Body of pancreas (tissue), 4 donors: ENCODE data around the gene IQCE. TPM values are rescaled to one million over a fixed set of nuclear protein-coding genes. Genes with fewer than 3 reads are reported as not detected.

Experiments used
- ATAC-seq: fragments of 150-250 bp; one replicate; pipeline ENCODE4 v1.9.1; 2016
- DNase-seq, 4 donors: peaks; one replicate each; pipeline ENCODE4 v3.0.0-alpha.2; 2019
- H3K27ac ChIP-seq, 4 donors: fragments of 200-600 bp; sonication (generic); 1 replicate in 3 of 4; 2 replicates in 1 of 4; pipeline versions ENCODE4 v1.5.1 to v1.6.1; 2016 to 2019; ENCODE audit warnings: mild to moderate bottlenecking in 1 of 4, mixed read lengths in 1 of 4, moderate library complexity in 1 of 4
- H3K27me3 ChIP-seq, 2 donors: fragments of 200-600 bp; sonication (generic); one replicate each; pipeline ENCODE4 v1.6.0; 2016; ENCODE audit warnings: mild to moderate bottlenecking in 1 of 2
- H3K36me3 ChIP-seq, 2 donors: fragments of 200-600 bp; sonication (generic); replicated peaks in 1 of 2; 2 replicates each; pipeline ENCODE4 v1.5.1; 2016; ENCODE audit warnings: low read depth in 2 of 2; ENCODE audit not compliant: insufficient read depth in 1 of 2
- H3K4me1 ChIP-seq: fragments of 200-600 bp; sonication (generic); one replicate; pipeline ENCODE4 v1.6.0; 2016
- H3K4me3 ChIP-seq, 2 donors: fragments of 200-600 bp; sonication (generic); 1 replicate in 1 of 2; 2 replicates in 1 of 2; pipeline ENCODE4 v1.5.1; 2016 to 2019
- H3K9me3 ChIP-seq, 3 donors: fragments of 200-600 bp; sonication (generic); 1 replicate in 2 of 3; 2 replicates in 1 of 3; pipeline ENCODE4 v1.5.1; 2016
- POLR2A ChIP-seq, 3 donors: fragments of 450-650 bp; IDR thresholded peaks; one replicate each; pipeline ENCODE4 v1.6.1; 2016; ENCODE audit warnings: antibody characterized with exemption in 3 of 3, mild to moderate bottlenecking in 2 of 3
- WGBS, 2 donors: methylation state at CpG; one replicate each; pipeline ENCODE4 v1.1.5; 2017; 5-methylcytosine and 5-hydroxymethylcytosine counted together
- intact Hi-C: fragments of 100-400 bp; cut with DNase I; formaldehyde crosslinking; loops from one replicate; pipeline ENCODE4 v1.15.1; 2023
- total RNA-seq, 2 donors: library from RNA; depleted of rRNA; stranded (reverse); fragments of >200 nt; gene quantifications; one replicate each; pipeline ENCODE4 v1.1.0, GENCODE V29; 2016
- TF ChIP-seq, protein P1 (sequence below), 7 experiments: fragments of 450-650 bp in 4 of 7; fragments of 200-600 bp in 3 of 7; sonication (generic) in 3 of 7; IDR thresholded peaks; one replicate each; pipeline ENCODE4 v1.5.1; 2016 to 2019; ENCODE audit warnings: antibody characterized with exemption in 7 of 7

Gene IQCE
- total RNA-seq, 2 donors from 2014 or later: 7.8 to 73.2 TPM

DNA sequence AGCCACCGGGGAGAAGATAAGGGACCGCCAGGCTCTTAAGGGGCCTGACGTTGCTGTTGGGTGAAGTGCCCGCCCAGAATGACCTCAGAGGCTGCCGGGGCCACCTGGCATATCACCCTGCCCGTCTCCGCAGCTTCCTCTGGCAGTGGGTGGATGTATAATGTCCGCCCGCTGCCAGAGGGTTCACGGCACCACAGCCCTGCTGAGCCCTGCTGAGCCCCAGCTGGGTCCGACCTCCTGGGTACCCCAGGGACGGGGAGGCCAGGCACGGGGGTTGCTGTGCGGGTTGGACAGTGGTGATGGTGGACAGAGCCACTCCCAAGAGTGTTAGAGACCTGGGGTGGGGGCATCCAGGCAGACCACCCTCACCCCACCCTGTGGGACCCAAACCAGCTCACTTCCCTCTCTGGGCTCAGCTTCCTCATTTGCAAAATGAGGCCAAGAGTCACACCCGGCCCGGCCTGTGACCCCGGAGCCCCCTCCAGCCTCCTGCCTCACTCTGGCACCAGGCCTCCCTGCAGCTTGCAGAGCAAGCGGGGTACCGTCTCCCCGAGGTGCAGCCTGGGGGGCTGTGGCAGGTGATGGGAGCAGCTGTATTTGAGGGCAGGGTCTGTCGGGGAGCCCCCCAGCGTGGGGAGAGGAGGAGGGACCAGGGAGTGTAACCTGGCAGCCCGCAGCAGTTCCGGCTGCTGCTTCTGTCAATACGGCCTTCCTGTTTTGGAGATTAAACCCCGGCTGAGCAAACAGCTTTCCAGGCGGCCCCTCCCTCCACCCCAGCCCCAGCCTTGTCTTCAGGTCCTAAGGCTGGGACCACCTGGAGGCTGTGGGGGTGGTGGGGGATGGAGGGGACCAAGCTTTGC, 47.6 kb upstream of the IQCE start:
- peaks cover 27% of the 10 kb centered on the region for H3K4me1 ChIP-seq
- ATAC-seq: peak; percentile 33
- no peaks in the 10 kb centered on the region for H3K9me3 ChIP-seq
- WGBS, 2 donors: 0 to 21% methylated on average over 1 to 27 of the region's 27 CpGs
- peak in 2 of 4 donors; percentile 53 to 88 for DNase-seq
- TF ChIP-seq, protein P1, sequence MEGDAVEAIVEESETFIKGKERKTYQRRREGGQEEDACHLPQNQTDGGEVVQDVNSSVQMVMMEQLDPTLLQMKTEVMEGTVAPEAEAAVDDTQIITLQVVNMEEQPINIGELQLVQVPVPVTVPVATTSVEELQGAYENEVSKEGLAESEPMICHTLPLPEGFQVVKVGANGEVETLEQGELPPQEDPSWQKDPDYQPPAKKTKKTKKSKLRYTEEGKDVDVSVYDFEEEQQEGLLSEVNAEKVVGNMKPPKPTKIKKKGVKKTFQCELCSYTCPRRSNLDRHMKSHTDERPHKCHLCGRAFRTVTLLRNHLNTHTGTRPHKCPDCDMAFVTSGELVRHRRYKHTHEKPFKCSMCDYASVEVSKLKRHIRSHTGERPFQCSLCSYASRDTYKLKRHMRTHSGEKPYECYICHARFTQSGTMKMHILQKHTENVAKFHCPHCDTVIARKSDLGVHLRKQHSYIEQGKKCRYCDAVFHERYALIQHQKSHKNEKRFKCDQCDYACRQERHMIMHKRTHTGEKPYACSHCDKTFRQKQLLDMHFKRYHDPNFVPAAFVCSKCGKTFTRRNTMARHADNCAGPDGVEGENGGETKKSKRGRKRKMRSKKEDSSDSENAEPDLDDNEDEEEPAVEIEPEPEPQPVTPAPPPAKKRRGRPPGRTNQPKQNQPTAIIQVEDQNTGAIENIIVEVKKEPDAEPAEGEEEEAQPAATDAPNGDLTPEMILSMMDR (IDR thresholded peaks at IDR 0.05): no peak
- peak in 1 of 3 donors; percentile 6 for TF ChIP-seq POLR2A (IDR thresholded peaks at IDR 0.05)
- H3K4me3 ChIP-seq: no peak overlapping the region
- intact Hi-C loops: no loop called here
- H3K27ac ChIP-seq: peak overlapping the region in 2 of 4 donors; percentile 39 to 80
- H3K27me3 ChIP-seq: no peaks in the 10 kb centered on the region
- H3K36me3 ChIP-seq: no peaks in the 10 kb centered on the region

DNA sequence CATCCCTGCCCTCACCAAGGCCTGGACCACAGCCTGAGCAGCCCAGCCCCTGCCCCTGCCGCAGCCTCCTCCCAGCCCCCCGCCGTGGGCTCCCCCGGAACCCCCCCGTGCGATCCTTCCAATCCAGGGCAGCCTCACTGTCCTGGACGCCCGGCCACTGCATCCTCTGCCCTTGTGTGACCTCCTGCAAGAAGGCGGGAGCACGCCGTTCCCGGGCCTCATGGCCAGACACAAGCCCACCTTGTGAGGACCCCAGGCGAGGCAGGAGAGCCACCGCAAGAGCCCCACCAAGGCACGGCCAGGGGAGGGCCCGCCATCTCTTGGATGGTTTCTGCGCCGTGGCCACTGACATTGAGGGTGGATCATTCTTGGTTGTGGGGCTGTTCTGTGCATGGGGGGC, 47.0 kb upstream of the IQCE start:
- H3K27me3 ChIP-seq: no peaks in the 10 kb centered on the region
- intact Hi-C loops: no loop called here
- H3K4me1 ChIP-seq: peaks cover 27% of the 10 kb centered on the region
- H3K27ac ChIP-seq: peak overlapping the region in 2 of 4 donors; percentile 39 to 80
- H3K4me3 ChIP-seq: no peak overlapping the region
- TF ChIP-seq, protein P1 (IDR thresholded peaks at IDR 0.05): no peak
- no peak for TF ChIP-seq POLR2A (IDR thresholded peaks at IDR 0.05)
- no peaks in the 10 kb centered on the region for H3K9me3 ChIP-seq
- no peak for DNase-seq
- peak; percentile 8 for ATAC-seq
- 31 to 49% methylated on average over 5 to 18 of the region's 18 CpGs for WGBS, 2 donors
- no peaks in the 10 kb centered on the region for H3K36me3 ChIP-seq

DNA sequence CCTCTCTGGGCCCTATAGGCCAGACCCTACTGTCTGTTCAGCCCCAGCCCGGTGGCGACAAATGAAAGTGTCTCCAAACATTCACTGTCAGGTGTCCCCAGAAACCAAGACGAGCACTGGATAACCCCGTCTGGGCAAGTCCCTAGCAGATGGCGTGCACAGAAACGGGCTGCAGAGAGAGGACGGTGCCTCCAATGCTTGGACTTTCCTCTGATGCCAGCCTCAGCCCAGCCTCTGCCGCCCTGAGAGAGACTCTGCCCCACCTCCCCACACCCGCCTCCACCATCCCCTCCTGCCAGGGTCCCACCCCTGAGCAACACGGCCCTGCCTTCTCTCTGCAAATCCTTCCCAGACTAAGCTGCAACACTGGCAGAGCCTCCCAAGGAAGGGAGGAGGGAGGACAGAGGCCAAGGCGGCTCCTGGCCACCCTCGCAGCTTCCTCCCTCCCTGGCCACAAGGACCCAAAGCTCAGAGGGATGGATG, 46.6 kb upstream of the IQCE start:
- H3K27me3 ChIP-seq: no peaks in the 10 kb centered on the region
- H3K4me3 ChIP-seq: no peak overlapping the region
- no peaks in the 10 kb centered on the region for H3K36me3 ChIP-seq
- intact Hi-C loops: no loop called here
- H3K4me1 ChIP-seq: peaks cover 27% of the 10 kb centered on the region
- H3K9me3 ChIP-seq: no peaks in the 10 kb centered on the region
- TF ChIP-seq, protein P1 (IDR thresholded peaks at IDR 0.05): no peak
- peak in 1 of 3 donors; percentile 27 for TF ChIP-seq POLR2A (IDR thresholded peaks at IDR 0.05)
- peak overlapping the region in 1 of 4 donors; percentile 80 for H3K27ac ChIP-seq
- WGBS, 2 donors: 44 to 57% methylated on average over 9 to 11 of the region's 12 CpGs
- DNase-seq (peak in 1 of 4 donors; percentile 81), ATAC-seq (no peak)

DNA sequence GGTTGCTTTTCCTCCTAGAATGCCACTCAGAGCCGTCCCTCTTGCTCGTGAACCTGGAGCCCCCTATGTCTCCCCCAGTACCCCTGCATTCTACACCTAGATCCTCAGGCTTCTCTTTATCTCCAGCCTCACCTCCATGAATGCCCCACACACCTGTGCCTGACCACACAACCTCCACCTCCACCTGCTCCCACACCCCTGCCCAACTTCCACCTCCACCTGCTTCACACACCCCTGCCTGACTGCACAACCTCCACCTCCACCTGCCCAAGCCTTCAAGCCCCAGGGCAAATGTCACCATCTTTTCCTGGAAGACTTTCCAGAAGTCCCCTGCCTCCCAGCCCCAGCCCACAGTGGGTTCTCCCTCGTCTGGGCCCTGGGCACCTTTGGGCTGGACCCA, 46.1 kb upstream of the IQCE start:
- Histone ChIP-seq H3K4me3 (no peak overlapping the region), H3K4me1 (peaks cover 27% of the 10 kb centered on the region), H3K27ac (no peak overlapping the region), H3K9me3 (no peaks in the 10 kb centered on the region), H3K27me3 (no peaks in the 10 kb centered on the region), H3K36me3 (no peaks in the 10 kb centered on the region)
- ATAC-seq (no peak), DNase-seq (no peak)
- 87 to 93% methylated on average over 3 of the region's 3 CpGs for WGBS, 2 donors
- no peak for TF ChIP-seq POLR2A (IDR thresholded peaks at IDR 0.05)
- intact Hi-C loops: no loop called here

DNA sequence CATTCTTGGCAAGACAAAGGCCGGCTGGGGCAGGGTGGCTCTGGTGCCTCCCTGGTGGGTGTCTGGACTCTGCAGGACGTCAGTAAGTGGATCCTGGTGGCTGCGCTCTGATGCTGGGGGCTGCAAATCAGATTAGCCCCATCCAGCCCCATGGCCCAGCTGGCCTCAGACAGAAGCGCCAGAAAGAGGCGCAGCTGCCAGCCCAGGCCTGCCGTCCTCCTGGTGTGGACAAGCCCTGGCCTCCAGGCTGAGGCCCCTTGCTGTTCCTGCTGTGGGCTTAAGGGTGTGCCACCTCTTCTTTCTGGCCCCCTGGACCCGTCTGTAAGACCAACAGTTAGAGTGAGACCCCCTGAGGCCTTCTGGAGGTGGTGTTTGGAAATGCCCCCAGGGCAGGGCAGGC, 45.1 kb upstream of the IQCE start:
- intact Hi-C loops: no loop called here
- TF ChIP-seq, protein P1 (IDR thresholded peaks at IDR 0.05): no peak
- TF ChIP-seq POLR2A (IDR thresholded peaks at IDR 0.05): no peak
- H3K27me3 ChIP-seq: no peaks in the 10 kb centered on the region
- no peak overlapping the region for H3K4me3 ChIP-seq
- H3K27ac ChIP-seq: no peak overlapping the region
- DNase-seq: peak in 1 of 4 donors; percentile 1
- 94% methylated on average over 7 of the region's 7 CpGs; no CpG with 5 or more reads in 1 of the 2 donors for WGBS, 2 donors
- no peak for ATAC-seq
- H3K4me1 ChIP-seq: peaks cover 30% of the 10 kb centered on the region
- no peaks in the 10 kb centered on the region for H3K36me3 ChIP-seq
- H3K9me3 ChIP-seq: no peaks in the 10 kb centered on the region
